Right renal pelvis (tissue), 4 donors: Measurements from ENCODE around the gene CLEC18A. TPM values are rescaled to one million over a fixed set of nuclear protein-coding genes. Genes with fewer than 3 reads are reported as not detected.
"Not testable (repeated sequence)": the region's sequence is repeated elsewhere in the genome, so short reads cannot be mapped to it uniquely, and the experiment has no call there.

Source experiments
- DNase-seq, 4 donors: peaks; one replicate each; pipeline ENCODE4 v3.0.0-alpha.2; 2013; ENCODE audit warnings: low read depth in 4 of 4, low spot score in 3 of 4, missing footprints in 1 of 4
- polyA plus RNA-seq, 4 donors: library from polyadenylated mRNA; unstranded; fragments of 120-200 nt; gene quantifications; one replicate each; pipeline ENCODE4 v1.2.1, GENCODE V29; 2013; ENCODE audit not compliant: insufficient read length in 4 of 4

The CLEC18A gene
- polyA plus RNA-seq, 4 donors = 58.1 to 93.1 (median 62.5) TPM

GRCh38 chr16:69943241-69944036 lies 7.7 kb upstream of the CLEC18A start:
- DNase-seq = not testable (repeated sequence)

GRCh38 chr16:69950411-69950810 lies 723 bp upstream of the CLEC18A start:
- not testable (repeated sequence) for DNase-seq

- DNase-seq = not testable (repeated sequence)
Observed at GRCh38 chr16:69951672-69952031, 518 bp downstream of the CLEC18A start.

- not testable (repeated sequence) for DNase-seq
Observed at GRCh38 chr16:69952116-69952515, 982 bp downstream of the CLEC18A start.

- DNase-seq = not testable (repeated sequence)
Observed at GRCh38 chr16:69952572-69953355, 1.6 kb downstream of the CLEC18A start.

- not testable (repeated sequence) for DNase-seq
Observed at GRCh38 chr16:69954241-69954640, 3.1 kb downstream of the CLEC18A start.

GRCh38 chr16:69963312-69963711 lies 12.2 kb downstream of the CLEC18A start:
- DNase-seq = not testable (repeated sequence)

- not testable (repeated sequence) for DNase-seq
Observed at GRCh38 chr16:69964960-69965660, 14.0 kb downstream of the CLEC18A start.

GRCh38 chr16:69965661-69966054 lies 14.5 kb downstream of the CLEC18A start:
- not testable (repeated sequence) for DNase-seq

- not testable (repeated sequence) for DNase-seq
Observed at GRCh38 chr16:69967688-69968087, 16.6 kb downstream of the CLEC18A start.

GRCh38 chr16:69968125-69968524 lies 17.0 kb downstream of the CLEC18A start:
- not testable (repeated sequence) for DNase-seq

- not testable (repeated sequence) for DNase-seq
Observed at GRCh38 chr16:69969657-69970056, 18.5 kb downstream of the CLEC18A start.

- not testable (repeated sequence) for DNase-seq
Observed at GRCh38 chr16:69972120-69972519, 21.0 kb downstream of the CLEC18A start.

GRCh38 chr16:69972935-69973334 lies 21.8 kb downstream of the CLEC18A start:
- DNase-seq = not testable (repeated sequence)

- not testable (repeated sequence) for DNase-seq
Observed at GRCh38 chr16:69985196-69985595, 34.1 kb downstream of the CLEC18A start.

- DNase-seq = not testable (repeated sequence)
Observed at GRCh38 chr16:69997956-69998355, 46.8 kb downstream of the CLEC18A start.

- DNase-seq = not testable (repeated sequence)
Observed at GRCh38 chr16:69999801-70000200, 48.7 kb downstream of the CLEC18A start.

- not testable (repeated sequence) for DNase-seq
Observed at GRCh38 chr16:70003511-70003910, 52.4 kb downstream of the CLEC18A start.

- DNase-seq = not testable (repeated sequence)
Observed at GRCh38 chr16:70008604-70009003, 57.5 kb downstream of the CLEC18A start.

- DNase-seq = not testable (repeated sequence)
Observed at GRCh38 chr16:70010615-70011014, 59.5 kb downstream of the CLEC18A start.

- DNase-seq = not testable (repeated sequence)
Observed at GRCh38 chr16:70011120-70011519, 60.0 kb downstream of the CLEC18A start.
